SU-DHL-6 (cell line): ENCODE data around the gene CHL1.

Experiments
- EZH2phosphoT487 ChIP-seq: fragments of 200-600 bp; sonication (generic), shearing (Covaris generic); conservative IDR thresholded peaks from 2 replicates; pipeline ENCODE4 v1.6.1; 2018; ENCODE audit warnings: mild to moderate bottlenecking, antibody characterized with exemption, low read length, moderate library complexity, mixed read lengths
- TF ChIP-seq, protein P1 (sequence below): fragments of 200-600 bp; sonication (generic); IDR thresholded peaks from one replicate; pipeline ENCODE4 v1.5.1; 2017; ENCODE audit warnings: antibody characterized with exemption, mild to moderate bottlenecking, low read length, moderate library complexity; ENCODE audit not compliant: insufficient read depth, poor library complexity, severe bottlenecking

DNA sequence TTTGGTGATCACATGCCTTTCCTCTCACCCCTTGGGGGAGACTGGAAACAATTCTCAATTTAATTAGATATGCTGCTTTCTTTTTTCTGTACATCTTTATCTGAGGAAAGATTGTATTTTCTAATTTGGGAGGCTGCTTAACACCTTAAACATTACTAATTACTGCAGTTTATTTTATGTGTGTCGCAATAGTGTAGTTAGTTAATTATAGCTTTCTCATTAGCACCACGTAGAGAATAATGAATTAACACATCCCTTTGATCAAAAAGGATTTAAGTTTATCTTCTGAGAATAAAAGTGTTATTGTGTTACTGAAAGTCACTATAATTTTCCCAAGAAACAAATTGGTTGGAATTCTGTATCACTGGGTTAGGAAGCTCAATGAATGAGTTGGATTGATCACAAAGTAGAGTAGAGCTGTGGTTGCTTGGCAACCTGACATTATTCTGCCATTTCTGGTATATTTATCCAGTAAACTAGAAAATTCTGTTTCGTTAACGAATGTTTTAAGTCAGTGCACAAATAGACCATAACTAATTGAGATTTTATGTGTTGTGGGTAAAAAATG is 4.3 kb downstream of the CHL1 start:
- TF ChIP-seq, protein P1, sequence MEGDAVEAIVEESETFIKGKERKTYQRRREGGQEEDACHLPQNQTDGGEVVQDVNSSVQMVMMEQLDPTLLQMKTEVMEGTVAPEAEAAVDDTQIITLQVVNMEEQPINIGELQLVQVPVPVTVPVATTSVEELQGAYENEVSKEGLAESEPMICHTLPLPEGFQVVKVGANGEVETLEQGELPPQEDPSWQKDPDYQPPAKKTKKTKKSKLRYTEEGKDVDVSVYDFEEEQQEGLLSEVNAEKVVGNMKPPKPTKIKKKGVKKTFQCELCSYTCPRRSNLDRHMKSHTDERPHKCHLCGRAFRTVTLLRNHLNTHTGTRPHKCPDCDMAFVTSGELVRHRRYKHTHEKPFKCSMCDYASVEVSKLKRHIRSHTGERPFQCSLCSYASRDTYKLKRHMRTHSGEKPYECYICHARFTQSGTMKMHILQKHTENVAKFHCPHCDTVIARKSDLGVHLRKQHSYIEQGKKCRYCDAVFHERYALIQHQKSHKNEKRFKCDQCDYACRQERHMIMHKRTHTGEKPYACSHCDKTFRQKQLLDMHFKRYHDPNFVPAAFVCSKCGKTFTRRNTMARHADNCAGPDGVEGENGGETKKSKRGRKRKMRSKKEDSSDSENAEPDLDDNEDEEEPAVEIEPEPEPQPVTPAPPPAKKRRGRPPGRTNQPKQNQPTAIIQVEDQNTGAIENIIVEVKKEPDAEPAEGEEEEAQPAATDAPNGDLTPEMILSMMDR: no peak
- TF ChIP-seq EZH2phosphoT487: no peak
